GM18502 (cell line): ENCODE measurements around the gene MPRIP.

Experiments
- ATAC-seq: cut with Tn5 transposase; IDR thresholded peaks from one replicate; pipeline ENCODE4 v1.9.1; 2021; ENCODE audit warnings: mild to moderate bottlenecking; ENCODE audit not compliant: unreplicated experiment, poor library complexity

The MPRIP gene

DNA sequence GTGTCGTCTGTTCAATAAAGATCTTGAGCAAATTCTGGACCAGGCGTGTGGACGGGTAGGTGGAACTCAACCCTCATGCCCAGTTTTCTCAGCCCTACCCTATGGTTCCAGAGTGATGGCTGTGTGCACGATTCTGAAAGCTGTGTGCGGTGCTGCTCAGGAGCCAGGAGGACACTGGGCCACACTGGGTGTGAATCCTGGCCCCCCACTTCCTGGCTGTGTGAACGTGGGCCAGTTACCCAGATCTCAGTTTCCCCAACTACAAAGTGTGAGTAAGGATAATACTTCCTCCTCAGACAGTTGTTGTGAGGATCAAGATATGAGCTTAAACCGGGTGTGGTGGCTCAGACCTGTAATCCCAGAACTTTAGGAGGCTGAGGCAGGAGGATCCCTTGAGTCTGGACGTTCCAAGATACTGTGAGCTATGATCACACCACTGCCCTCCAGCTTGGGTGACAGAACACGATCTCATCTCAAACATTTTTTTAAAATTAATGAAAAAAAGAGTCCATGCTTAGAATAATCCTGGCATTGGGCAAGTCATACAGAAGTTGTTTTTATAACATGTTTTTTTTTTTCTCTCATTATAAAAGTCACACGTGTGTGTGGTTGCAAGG, 14.7 kb upstream of the MPRIP start:
- no peak for ATAC-seq

DNA sequence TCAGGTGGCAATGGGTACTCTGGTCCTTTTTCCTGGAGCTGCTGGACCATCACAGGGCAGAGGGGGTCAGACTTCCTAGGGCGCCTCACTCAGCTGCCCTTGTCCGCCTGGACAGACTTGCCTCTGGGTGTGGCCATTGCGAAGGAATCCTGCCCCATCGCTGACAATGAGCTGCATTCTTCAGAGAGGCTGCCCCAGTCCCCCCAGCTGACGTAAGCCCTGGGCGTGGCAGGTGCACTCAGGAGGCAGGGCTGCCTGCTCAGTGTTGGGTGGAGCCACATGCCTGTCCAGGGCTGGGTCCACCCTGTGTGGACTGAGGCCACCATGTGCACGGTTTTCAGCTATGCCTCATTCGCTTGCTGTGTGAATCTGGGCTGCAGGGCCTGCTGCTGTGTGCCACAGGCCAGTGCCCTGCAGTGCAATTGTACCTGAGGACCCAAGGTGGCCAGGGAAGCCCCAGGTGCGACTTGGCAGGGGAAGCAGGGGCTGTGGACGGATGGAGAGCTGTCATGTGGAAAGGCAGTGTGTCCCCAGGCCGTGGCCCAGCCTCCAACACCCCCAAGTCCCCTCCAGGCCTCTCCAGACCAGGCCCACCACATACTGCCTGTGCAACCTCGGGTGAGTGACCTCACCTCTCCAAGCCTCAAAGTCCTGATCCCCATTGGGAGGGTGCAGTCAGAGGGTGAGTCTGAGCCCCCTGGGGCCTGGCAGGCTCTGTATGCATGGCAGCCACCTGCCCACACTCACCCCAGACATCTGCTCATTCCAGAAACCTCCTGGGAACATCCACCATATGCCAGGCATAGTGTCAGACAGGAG, 14.0 kb upstream of the MPRIP start:
- ATAC-seq = no peak

DNA sequence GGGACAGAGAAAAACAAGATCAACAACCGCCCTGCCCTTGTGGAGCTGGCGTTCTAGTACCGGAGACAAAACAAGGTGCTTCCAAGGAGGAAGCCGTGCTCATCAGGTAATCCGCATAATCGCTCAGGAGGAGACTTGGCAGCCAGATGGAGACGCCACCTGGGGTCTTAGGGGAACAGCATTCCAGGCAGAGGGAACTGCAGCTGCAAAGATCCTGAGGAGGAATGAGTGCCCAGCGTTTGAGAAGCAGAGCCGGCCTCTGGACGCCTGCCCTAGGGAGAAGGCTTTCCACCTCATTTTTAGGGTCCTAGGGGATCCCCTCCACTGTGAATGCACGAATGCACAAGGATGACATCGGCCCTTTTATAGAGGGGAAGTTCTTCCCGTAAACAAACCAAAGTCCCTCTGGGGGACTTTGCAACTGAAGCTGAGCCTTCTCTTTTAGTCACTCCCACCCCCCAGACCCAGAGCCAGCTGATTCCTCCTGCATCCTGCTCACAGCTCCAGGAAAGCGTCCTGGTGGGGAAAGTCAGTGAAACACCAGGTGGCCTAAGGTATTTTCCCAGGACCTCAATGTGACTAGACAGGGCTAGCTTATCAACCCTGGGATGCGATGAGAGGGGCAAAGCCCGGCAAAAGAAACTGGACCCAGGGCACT, 13.2 kb upstream of the MPRIP start:
- ATAC-seq = no peak

DNA sequence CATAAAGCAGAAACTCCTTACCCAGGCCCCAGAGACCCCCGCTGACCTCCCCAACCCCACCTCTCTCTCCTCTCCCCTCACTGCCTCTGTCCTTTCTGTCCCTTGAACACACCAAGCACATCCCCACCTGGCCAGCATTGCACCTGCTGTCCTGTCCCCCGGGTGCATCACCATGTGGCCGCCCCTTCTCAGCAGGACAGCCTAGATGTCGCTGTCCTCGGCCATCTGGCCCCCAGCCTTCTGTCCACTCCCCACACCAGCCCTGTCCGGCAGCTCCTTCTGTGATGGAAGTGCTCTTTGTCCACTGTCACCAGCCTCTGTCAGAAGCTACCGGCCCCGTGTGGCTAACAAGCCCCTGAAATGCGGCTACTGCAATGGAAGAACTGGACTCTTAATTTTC, 12.3 kb upstream of the MPRIP start:
- no peak for ATAC-seq

DNA sequence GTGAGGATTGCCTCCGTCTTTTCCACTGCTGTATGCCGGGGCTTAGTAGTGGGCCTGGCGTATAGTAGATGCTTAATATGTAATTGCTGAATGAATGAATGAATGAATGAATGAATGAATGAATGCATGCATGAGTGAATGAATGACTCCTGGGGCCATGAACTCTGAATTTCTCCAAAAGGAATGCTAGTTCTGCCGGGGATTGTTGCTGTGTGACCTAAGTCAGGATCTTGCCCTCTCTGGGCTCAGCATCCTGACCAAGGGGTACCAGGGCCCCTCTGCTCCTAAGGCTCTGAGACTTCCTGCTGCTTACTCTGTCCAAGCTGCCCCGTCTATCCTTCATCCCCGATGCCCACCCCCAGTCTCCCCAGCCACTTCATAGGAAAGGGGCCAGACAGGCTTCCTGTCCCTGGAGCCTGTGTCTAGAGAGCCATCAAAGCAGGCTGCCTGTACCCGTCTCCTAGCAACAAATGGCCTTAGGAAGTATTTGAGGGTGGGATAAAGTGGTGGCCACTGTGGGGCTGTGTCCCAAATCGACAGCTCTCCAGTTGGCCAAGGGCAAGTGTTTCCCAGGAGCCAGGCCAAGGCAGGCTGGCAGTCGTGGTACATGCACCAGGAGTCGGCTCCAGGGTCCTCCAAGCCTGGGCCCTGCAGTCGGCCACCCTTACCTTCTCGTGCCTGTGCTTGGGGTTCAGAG, 11.6 kb upstream of the MPRIP start:
- no peak for ATAC-seq

DNA sequence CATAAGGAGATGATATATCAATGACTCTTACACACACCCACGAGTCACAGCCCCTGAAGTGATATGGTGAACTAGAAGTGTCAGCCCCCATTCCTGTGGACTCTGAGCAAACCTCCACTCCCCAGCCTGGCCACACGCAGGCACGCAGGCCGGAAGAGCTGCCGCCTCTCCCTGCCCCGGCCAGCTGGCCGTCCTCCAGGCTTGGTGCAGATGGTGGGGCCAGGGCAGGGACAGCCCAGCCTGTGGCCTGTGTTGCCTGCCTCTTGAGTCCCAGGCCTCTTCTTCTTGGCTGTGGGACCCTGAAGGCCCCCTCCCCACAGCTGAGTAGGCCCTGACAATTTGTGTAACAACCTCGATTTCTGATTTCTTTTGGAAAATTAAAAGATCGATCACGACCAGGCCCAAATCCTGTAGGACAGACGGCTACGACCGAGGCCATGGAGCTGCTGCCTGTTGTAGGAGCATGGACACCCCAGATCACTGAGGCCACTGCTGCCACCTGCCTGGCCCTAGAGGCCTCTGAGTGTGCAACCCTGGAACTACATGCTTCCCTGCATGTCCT, 10.0 kb upstream of the MPRIP start:
- no peak for ATAC-seq

DNA sequence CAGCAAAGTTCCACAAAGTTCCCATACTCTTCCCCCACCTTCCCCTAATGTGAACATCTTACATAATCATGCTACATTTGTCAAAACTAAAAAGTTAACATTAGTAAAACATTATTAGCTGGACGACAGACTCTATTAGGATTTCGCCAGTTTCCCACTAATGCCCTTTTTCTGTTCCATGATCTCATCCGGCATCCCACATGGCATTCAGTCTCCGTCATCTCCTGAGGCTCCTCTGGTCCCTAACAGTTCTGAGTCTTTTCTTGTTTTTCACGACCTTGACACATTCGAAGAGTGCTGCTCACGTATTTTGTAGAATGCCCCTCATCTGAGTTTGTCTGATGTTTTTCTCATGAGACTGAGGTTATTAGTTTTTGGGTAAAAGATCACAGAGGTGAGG, 8.8 kb upstream of the MPRIP start:
- ATAC-seq = no peak

DNA sequence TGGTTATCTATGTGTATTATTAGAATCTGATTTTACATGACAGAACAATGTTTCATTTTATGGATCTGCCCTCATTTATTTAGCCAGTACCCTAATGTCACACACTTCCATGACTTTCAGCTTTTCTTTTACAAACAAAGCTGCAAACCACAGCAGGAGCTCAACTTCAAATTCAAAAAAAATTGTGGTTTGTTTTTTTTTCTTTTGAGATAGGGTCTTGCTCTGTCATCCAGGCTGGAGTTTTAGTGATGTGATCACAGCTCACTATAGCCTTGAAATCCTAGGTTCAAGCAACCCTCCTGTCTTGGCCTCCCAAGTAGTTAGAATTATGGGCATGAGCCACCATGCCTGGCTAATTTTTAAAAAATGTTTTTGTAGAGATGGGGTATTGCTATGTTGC, 8.2 kb upstream of the MPRIP start:
- ATAC-seq = no peak

DNA sequence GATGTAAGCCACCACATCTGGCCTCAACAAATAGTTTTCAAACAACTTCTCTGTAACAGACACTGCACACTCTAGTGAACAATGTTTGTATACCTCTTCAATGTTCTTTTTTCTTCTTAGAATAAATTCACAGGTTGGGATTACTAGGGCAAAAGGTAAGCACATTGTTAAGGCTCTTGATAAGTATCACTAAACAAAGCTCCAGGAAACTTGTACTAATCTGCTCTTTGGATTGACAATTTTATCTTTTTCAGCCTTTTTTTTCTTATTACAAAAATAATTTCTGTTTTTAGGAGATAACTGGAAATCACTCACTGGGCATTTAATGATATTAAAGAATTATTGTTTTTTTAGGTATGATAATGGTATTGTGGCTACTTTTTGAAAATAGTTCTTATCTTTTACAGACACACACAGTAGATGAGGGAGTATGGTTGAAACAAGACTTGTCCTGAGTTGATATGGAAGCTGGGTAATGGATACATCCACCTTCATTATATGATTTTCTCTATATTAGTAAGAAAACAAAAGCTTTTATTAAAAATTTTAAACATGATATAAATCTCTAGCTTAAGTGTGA, 7.7 kb upstream of the MPRIP start:
- no peak for ATAC-seq

DNA sequence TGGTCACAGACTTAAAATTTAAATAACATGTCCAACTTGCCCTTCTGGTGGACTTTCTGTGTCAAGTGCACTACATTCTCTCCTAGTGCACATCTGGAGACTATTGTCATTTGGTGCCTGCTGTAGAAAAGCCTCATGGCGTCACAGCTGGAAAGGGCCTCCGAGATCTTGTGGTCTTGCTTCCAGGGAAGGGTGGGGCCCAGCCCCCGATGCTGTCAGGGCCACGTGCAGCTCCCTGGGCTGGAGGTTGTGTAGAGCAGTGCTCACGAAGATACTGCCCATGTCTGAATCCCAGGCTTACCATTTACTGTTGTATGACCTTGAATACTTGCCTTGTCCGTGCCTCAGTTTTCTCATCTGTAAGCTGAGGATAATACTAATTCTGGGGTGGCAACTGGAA, 6.8 kb upstream of the MPRIP start:
- ATAC-seq = no peak

DNA sequence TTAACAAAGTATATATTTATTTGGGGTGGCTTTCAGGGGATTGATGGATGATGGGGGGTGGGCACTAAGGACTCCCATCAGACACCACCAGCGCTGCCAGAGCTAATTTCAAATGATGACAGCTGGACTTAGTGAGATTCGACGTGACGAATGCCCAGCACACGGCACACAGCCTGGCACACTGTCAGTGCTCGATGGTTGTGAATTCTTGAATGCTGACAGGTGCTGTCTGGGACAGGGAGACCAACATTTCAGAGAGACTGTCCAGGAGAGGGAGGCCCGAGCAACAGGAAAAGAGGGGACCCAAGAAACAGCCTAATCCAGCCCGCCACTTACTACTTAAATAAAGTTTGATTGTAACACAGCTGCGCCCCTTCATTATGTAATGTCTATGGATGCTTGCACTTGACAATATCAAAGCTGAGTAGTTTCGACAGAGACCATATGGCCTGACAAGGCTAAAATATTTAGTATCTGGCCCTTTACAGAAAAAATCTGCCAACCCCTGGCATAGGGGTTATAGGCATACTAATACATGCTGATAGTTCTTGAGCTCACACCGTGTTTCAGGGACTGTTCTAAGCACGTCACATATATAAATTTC, 6.2 kb upstream of the MPRIP start:
- ATAC-seq = no peak

DNA sequence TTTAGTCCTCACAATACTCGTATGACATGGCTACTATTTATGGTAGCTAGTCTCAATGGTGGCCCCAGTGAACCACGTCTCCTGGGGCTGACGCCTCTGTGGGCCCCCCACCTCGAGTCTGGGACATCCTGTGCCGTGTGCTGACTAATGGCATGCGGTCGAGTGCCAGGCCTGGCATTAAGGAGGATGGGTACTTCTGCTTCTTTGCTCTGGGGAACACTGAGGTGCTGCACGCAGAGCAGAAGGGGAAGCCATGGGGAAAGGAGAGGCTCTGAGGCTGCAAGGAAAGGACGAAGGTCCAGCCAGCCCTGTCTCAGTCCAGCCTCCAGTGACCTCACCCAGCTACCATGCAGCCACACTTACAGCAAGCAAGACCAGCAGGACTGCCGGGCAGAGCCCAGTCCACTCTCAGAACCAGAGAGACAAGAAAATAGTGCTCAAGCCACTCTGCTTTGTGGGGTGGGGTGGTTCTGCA, 5.7 kb upstream of the MPRIP start:
- no peak for ATAC-seq

DNA sequence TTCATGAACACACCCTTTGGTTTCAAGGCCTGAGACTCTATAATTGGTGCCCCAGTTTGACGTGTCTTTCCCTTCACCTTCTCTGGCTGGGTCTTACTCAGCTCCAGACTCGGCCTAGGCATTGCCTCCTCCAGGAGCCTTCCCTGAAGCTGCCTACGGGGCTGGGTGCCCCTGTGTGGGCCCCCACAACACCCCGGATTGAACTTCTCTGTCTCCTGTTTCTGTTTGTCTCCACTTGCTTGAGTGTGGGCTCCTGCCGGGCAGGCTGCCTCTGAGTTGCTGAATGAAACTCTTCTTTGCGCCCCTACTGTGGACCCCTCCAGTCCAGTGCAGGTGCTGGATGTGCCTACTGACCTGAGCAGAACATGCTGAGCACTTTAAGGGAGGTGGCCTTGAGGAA, 2.3 kb upstream of the MPRIP start:
- no peak for ATAC-seq

DNA sequence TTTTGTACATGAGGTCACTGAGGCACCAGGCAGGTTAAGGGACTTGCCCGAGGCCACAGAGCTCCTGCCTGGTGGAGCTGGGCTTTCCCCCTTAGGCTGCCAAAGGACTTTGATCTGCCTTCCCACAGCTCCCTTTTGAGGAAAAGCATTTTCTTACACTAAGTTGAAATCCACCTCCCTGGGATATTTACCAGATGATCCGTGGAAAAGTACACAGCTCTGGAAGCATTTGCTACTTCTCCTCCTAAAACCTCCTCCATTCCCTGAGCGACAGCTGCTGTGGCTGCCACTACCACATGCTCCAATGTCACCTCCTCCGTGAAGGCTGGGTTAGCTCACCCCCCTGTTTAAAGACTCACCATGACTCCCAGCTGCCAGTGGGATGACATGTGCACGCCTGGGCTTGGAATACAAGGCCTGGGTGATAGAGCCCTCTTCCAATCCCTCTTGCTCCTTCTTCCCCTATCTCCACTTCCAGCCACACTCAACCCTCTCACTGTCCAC, 1.2 kb upstream of the MPRIP start:
- ATAC-seq = no peak

DNA sequence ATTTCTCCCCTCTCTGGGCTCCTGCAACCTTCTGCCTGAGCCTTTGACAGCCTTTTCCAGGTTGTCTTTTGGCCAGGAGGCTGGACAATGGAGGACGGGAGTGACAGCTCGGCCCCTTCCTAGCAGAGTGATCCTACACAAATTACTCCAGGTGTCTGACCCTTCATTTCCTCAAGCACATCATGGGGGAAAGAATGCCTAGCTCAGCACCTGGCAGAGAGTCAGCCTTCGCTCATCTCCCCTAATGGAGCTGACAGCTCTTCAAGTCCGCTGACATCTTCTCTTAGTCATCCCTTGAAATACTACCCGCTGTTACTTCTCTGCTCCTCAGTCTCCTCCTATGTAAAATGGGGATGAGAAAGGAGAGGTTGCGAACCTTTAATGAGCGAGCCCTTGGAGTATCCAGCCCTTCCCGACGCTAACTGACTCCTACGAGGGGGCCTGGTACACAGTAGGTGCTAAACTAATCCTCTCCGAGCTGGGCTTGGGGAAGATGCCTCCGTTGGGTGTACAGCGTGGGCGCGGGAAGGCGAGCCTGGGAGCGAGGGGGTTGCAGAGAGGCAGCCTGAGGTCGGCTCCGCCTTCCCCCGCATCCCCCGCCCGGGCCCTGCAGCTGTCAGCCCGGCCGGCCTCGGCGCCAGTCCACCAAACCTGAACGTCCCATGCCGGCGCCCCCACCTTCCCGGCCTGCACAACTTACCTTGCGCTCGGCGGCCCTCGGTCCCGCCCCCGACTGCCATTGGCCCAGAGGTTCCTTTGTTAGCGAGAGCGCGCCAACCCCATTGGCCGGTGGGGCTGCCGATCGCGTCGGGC, 480 bp upstream of the MPRIP start:
- ATAC-seq = peak; percentile 93

DNA sequence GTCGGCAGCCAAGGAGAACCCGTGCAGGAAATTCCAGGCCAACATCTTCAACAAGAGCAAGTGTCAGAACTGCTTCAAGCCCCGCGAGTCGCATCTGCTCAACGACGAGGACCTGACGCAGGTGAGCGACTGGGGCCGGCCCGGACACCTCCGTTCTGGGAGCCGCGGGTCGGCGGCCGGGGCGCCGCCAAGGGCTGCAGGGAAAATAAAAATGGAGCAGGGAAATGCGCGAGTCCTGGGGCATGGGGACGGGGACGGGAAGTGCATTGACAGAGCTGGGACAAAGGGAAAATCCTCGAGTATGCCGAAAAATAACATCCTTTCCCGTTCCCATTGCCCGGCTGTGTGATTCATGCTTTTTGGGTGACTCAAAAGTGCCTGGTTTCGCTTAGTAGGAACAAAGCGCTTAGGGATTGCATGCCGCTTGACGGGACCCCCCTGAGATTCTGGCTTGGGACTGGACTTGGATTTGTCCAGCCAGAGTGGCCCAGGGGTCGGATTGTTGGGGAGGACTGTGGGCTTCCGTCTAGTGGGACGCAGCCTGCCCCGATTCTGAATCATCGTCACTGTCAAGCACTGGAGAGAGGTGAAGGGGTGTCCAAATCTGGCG, 699 bp downstream of the MPRIP start:
- ATAC-seq = peak; percentile 2

DNA sequence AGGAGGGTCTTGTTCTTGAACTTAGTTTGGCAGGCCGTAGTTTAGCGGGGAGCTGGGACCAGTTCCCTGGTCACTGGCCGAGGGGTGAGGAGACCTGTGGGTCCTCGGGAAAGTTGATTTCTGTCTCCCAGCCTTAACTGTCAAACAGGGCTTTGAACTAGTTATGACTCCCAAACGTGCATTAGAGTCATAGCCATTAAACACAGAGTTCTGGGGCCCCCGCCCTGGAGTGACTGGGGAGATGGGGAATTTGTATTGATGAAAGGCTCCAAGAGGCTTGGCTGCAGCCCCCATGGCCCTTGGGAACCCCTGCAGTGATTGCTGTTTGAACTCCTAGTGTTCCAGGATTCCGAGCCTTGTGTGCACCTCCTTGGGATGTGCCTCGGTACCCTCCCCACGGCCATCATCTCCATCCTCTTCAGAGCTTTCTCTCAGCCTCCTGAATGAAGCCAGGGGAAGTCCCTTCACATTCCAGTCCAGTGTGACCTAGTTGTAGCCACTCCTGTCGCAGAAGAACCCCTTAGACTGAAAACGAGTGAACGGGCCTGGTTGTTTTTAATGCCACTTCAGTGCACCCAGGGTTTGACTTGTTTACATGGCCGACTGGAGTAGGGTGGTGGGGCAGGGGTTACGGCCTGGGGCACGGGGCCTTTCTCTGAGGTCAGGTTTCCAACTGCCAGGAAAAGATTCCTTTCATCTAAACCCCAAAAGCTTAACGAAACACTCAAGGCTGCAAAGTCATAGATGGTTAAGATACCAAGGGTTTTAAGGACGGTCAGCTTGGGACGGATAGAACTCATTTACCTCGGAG, 1.4 kb downstream of the MPRIP start:
- ATAC-seq = no peak
